Endothelial cell of hepatic sinusoid (primary cell): ENCODE measurements around the gene TPP2.

Experiments used
- in situ Hi-C: cut with HindIII; loops from 2 replicates; pipeline ENCODE4 v1.10.0; 2017; ENCODE audit warnings: low sequenced_read_pairs

TPP2 gene

DNA sequence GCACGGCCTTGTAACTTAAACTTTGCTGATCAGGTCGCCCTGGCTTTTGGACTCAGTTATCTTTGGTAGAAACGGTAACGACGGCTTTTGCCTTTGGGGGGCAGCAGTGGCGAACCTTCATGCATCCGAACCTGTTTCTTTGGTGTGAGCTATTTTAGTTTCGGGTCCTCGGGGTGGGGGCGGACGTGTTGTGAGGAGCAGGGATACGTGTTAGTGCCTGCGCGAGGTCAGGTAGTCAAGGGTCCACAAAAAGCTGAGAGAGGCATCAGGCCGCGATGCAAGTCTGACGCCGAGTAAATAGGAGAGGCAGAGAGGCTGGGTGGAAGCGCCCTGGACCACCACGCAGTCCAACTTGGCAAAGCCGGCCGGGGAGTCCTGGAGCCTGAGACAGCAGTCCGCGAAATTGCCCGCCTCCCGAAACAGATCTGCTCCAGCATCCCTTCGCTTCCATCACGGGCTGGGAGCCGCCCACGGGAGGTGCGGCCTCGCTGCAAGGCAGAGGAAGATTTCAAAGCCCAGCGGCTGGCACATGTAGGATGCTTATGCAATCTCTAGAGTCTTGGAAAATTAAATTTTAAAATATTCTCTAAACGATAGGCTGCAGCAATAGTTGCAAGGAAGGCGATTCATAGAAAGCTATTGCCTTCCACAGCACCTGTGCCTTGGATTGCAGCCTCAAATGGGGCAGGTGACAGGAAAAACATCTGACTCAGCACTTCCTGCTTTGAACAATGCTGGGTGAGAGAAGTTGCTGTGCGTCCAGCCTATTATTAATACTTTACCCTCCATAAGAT lies 4.6 kb upstream of the TPP2 start:
- in situ Hi-C loops = loop anchor here (25.0 kb wide), 1 partner anchor 220 kb away; no protein-coding TSS in a partner anchor

GRCh38 chr13:102593466-102593865 lies 3.3 kb upstream of the TPP2 start:
- in situ Hi-C loops = loop anchor here (25.0 kb wide), 1 partner anchor 219 kb away; no protein-coding TSS in a partner anchor

- in situ Hi-C loops = loop anchor here (25.0 kb wide), 1 partner anchor 215 kb away; no protein-coding TSS in a partner anchor
Measured at GRCh38 chr13:102597029-102597961, 509 bp downstream of the TPP2 start.

DNA sequence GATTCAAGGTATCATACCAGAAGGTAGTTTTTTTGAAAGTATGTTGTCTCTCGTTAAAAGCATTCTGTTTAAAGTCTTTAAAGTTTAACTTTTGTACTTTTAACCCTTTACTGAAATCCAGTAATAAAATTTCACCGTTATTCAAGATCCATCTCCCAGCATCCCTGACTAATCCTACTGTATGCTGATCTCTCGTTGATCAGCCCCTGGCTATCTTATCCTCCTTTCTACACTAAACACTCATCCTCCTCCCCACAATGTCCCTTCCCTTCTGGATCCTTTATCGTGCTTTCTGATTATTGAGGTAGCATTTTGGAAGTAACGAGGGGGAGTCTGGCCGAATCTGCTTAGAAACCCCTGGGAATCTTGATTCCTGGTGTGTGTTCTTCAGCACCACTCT lies 1.3 kb downstream of the TPP2 start:
- in situ Hi-C loops = loop anchor here (25.0 kb wide), 1 partner anchor 214 kb away; no protein-coding TSS in a partner anchor

- in situ Hi-C loops = loop anchor here (5.0 to 25.0 kb wide), 2 partner anchors 103 to 213 kb away; no protein-coding TSS in a partner anchor
Measured at GRCh38 chr13:102599426-102600012, 2.7 kb downstream of the TPP2 start.

DNA sequence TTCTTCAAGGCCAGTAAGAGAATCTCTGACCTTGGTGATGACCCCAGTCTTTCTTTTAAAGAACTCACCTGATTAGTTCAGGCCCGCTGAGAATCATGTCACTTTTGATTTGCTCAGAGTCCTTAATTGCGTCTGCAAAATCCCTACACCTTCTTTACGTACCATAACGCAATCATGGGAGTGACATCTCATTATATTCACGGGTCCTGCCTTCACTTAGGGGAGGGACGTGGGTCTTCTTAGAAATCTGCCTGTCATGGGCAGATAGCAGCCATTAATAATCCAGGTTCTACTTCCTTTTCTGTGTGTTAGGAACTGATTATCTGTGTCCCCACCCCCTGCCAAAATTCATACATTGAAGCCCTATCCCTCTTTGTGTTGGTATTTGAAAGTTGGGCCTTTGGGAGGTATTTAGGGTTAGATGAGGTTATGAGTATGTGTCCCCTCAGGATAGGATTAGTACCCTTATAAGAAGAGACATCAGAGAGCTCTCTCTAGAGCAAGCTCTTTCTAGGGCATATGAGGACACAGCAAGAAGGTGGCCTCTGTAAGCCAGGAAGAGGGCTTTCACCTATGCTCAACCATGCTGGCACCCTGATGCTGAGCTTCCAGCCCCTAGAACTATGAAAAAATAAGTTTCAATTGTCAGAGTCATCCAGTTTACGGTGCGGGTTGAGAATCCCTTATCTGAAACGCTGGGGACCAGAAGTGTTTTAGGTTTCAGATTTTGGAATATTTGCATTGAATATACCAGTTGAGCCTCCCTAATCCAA lies 9.9 kb downstream of the TPP2 start:
- in situ Hi-C loops = no loop called here

DNA sequence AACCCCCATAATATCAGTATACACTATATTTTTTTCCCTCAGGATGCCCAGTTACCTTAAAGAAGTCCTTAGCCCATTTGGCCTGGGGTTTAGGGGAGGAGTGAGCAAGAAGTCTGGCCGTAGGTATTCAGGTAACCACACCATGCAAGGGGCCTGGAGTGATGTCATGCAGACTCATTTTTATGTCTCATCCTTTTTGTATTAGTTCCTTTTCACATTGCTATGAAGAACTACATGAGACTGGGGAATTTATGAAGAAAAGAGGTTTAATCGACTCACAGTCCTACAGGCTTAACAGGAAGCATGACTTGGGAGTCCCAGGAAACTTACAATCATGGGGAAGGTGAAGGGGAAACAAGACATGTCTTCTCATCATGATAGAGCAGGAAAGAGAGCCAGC lies 12.2 kb downstream of the TPP2 start:
- in situ Hi-C loops = no loop called here

- in situ Hi-C loops = no loop called here
Measured at GRCh38 chr13:102609696-102610095, 12.9 kb downstream of the TPP2 start.

DNA sequence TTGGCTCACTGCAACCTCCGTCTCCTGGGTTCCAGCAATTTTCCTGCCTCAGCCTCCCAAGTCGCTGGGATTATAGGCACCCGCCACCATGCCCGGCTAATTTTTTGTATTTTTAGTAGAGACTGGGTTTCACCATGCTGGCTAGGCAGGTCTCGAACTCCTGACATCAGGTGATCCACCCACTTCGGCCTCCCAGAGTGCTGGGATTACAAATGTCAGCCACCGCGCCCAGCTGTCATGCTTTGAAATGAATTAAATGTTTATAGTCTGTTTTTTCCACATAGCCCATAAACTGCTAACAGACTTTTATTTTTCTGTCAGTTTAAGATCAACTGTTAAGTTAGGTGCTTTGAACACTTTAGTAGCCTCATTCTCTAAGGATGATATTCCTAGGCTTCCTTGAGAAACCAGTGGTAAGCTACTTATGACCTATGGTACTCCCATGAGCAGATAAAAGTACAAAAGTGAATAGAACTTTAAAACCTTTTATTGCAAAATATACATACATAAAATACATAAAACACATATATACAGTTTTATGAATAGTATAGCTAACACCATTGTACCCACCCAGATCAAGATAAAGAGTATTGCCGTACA lies 13.6 kb downstream of the TPP2 start:
- in situ Hi-C loops = no loop called here

DNA sequence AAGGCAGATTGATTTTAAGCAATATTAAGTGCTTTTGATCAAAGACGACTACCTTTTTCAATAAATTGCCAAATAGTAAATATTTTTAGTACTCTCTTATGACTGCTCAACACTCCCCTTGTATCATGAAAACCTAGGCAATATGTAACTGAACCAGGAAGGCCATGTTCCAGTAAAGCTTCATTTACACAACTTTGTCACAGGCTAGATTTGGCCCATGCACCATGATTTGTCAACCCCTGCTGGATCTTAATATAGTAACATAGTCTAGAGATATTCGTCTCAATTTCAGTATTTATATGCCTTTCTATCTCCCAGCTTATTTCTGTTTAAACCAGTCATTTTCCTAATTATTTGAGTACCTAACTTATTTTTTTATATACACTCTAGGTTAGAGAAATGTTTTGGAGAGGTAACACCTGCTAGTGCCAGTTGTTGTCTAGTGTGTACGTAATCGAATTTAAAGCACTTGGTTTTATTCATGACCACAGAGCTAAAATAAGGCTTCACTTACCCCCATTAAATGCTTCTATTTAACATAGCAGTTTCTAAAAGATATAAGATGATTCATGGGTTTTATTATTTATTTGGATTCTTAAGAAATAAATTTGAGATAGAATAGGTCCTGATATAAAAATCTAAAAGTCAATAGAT lies 21.0 kb downstream of the TPP2 start:
- in situ Hi-C loops = no loop called here

DNA sequence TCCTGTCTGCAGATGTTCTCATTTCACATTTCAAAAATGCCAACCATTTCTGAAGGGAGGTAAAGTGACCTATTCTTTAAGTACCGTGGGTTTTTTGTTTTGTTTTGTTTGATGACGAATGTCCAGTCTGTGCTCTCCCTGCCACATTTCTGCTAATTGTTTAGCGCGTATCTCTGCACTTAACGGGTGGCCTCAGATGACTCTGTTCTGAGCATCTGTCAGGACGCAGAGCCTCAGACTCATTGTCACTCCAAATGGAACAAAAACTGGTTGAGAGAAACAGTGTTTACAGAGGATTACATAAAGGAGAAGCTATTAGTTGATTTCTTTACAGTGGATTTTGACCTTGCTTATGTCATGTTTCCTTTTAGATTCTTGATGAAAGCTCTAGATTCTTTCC lies 23.7 kb downstream of the TPP2 start:
- in situ Hi-C loops = no loop called here

GRCh38 chr13:102626928-102627327 lies 30.1 kb downstream of the TPP2 start:
- in situ Hi-C loops = no loop called here

GRCh38 chr13:102628559-102628958 lies 31.8 kb downstream of the TPP2 start:
- in situ Hi-C loops = no loop called here

DNA sequence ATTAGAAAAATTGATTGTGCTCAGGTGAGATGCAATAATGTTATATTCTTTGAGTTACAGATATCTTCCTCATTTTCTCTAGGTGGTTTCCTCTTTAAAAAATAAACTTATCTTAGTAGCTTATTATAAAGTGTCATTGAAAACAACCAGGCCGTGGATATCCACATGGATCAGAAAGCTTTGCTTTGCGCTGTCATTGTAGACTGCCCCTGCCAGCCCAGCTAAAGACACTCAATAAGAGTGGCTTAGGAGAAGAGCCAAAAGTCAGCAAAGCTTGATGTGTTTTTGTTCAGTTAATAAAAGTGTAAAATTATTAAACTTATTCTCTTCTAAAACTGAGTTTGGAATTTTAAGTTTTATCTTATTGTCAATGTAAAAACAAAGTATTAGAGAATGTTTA lies 34.4 kb downstream of the TPP2 start:
- in situ Hi-C loops = no loop called here

DNA sequence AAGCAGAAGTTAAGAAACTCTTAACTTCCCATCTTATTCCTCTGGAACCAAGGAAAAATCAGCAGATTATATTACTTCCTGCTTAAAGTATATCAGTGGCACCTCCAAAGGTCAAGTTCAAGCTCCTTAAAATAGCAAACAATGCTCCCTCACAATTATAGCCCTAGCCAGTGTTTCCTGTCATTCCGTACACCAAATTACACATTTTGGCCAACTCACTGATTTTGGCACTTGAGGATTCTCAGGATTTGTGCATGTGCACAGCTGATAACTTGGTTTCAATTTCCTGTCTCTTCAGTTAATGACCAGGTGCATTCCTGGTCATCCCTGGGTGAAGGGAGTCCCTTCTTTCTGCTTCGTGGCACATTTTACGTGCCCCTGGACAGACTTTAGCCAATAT lies 42.0 kb downstream of the TPP2 start:
- in situ Hi-C loops = no loop called here

GRCh38 chr13:102642029-102642428 lies 45.2 kb downstream of the TPP2 start:
- in situ Hi-C loops = no loop called here

- in situ Hi-C loops = no loop called here
Measured at GRCh38 chr13:102642475-102642874, 45.7 kb downstream of the TPP2 start.

GRCh38 chr13:102643656-102644055 lies 46.9 kb downstream of the TPP2 start:
- in situ Hi-C loops = no loop called here

GRCh38 chr13:102645701-102646100 lies 48.9 kb downstream of the TPP2 start:
- in situ Hi-C loops = no loop called here

DNA sequence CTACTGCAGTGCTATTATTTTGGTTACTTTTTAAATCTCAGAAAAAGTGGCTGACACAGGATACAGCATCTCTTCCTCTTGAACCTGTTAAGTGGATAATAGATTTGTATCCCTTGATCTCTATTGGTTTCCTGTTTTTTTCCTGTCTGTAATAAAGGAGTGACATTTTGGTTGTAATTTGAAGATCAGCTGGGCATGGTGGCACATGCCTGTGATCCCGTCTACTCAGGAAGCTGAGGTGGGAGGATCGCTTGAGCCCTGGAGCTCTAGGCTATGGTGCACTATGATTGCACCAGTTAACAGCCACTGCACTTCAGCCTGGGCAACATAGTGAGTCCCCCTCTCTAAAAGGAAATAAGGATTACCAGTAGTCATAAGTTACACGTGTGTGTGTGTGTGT lies 51.3 kb downstream of the TPP2 start:
- in situ Hi-C loops = no loop called here
